Effector memory CD4-positive, alpha-beta T cell (primary cell): ENCODE results near the gene MYO1B.

Source experiments
- DNase-seq, 3 donors: peaks; one replicate each; pipeline ENCODE4 v3.0.0-alpha.2; 2020
- H3K27ac ChIP-seq: 2 replicates; pipeline ENCODE4 v1.7.0; 2013; ENCODE audit warnings: mild to moderate bottlenecking, low read length, moderate library complexity; ENCODE audit not compliant: insufficient read depth, poor library complexity, severe bottlenecking
- H3K27me3 ChIP-seq: replicated peaks from 2 replicates; pipeline ENCODE4 v1.7.0; 2013; ENCODE audit warnings: mild to moderate bottlenecking, low read length; ENCODE audit not compliant: insufficient read depth, control insufficient read depth, poor library complexity, severe bottlenecking
- H3K36me3 ChIP-seq: 2 replicates; pipeline ENCODE4 v1.7.0; 2013; ENCODE audit warnings: mild to moderate bottlenecking, low read length, moderate library complexity; ENCODE audit not compliant: control insufficient read depth, insufficient read depth
- H3K4me1 ChIP-seq: 2 replicates; pipeline ENCODE4 v1.7.0; 2013; ENCODE audit warnings: low read length, mild to moderate bottlenecking; ENCODE audit not compliant: control insufficient read depth, insufficient read depth, poor library complexity, severe bottlenecking
- H3K4me3 ChIP-seq: 2 replicates; pipeline ENCODE4 v1.7.0; 2013; ENCODE audit warnings: low read length, low read depth, mild to moderate bottlenecking; ENCODE audit not compliant: insufficient read depth, poor library complexity, severe bottlenecking
- H3K9me3 ChIP-seq: 2 replicates; pipeline ENCODE4 v1.7.0; 2013; ENCODE audit warnings: mild to moderate bottlenecking, low read length, moderate library complexity; ENCODE audit not compliant: control insufficient read depth

Gene MYO1B

GRCh38 chr2:191225126-191225525 is 20.1 kb upstream of the MYO1B start:
- Histone ChIP-seq H3K4me1 (no peaks in the 10 kb centered on the region), H3K27me3 (no peaks in the 10 kb centered on the region), H3K9me3 (no peaks in the 10 kb centered on the region), H3K36me3 (no peaks in the 10 kb centered on the region), H3K27ac (no peak overlapping the region), H3K4me3 (no peak overlapping the region)
- DNase-seq: no peak

GRCh38 chr2:191225690-191226089 is 19.5 kb upstream of the MYO1B start:
- Histone ChIP-seq H3K4me3 (no peak overlapping the region), H3K27me3 (no peaks in the 10 kb centered on the region), H3K9me3 (no peaks in the 10 kb centered on the region), H3K4me1 (no peaks in the 10 kb centered on the region), H3K27ac (no peak overlapping the region), H3K36me3 (no peaks in the 10 kb centered on the region)
- DNase-seq: no peak

DNA sequence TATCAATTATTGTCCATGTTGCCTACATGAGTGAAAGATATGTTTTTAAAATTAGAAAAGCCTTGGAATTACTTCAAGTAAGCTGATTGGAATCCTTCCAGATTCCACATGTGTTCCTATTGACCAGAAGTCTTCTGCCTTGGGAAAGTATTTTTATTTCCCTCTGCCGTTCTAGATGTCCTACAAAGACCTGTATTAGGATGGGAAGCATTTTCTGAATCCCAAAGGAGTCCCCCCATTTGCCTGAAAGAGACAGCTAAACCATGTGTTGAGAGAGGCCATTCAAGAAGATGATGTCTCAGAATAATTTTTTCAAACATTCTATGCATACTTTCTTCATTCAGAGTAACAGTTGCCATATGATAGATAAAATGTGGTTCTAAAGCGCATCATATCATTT is 19.0 kb upstream of the MYO1B start:
- Histone ChIP-seq H3K27ac (no peak overlapping the region), H3K36me3 (no peaks in the 10 kb centered on the region), H3K27me3 (no peaks in the 10 kb centered on the region), H3K4me1 (no peaks in the 10 kb centered on the region), H3K4me3 (no peak overlapping the region), H3K9me3 (no peaks in the 10 kb centered on the region)
- DNase-seq: no peak

DNA sequence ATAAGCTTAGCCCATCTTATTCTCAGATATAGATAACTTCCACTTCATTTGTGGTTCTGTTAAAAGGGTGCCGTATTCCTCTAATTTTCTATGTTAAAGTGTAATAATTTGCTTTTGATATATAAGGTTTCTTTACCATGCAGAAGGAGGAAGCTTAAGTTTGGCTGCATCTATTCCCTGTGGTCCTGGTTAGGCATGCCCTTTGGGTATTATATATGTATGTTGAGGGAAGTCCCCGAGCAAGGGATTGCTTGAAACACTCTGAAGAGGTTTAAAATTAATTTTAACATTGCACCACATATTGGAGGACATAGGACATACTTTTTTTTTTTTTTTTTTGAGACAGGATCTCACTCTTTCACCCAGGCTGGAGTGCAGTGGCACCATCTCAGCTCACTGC is 16.9 kb upstream of the MYO1B start:
- Histone ChIP-seq H3K4me3 (no peak overlapping the region), H3K9me3 (no peaks in the 10 kb centered on the region), H3K27me3 (no peaks in the 10 kb centered on the region), H3K36me3 (no peaks in the 10 kb centered on the region), H3K27ac (no peak overlapping the region), H3K4me1 (no peaks in the 10 kb centered on the region)
- no peak for DNase-seq

- no peak overlapping the region for H3K27ac ChIP-seq
- H3K36me3 ChIP-seq: no peaks in the 10 kb centered on the region
- DNase-seq: no peak
- no peaks in the 10 kb centered on the region for H3K27me3 ChIP-seq
- no peaks in the 10 kb centered on the region for H3K9me3 ChIP-seq
- H3K4me3 ChIP-seq: no peak overlapping the region
- H3K4me1 ChIP-seq: no peaks in the 10 kb centered on the region
Observed at GRCh38 chr2:191228861-191229260, 16.3 kb upstream of the MYO1B start.

- Histone ChIP-seq H3K27me3 (no peaks in the 10 kb centered on the region), H3K4me3 (no peak overlapping the region), H3K9me3 (no peaks in the 10 kb centered on the region), H3K36me3 (no peaks in the 10 kb centered on the region), H3K27ac (no peak overlapping the region), H3K4me1 (no peaks in the 10 kb centered on the region)
- DNase-seq: no peak
Observed at GRCh38 chr2:191230174-191230573, 15.0 kb upstream of the MYO1B start.

- no peaks in the 10 kb centered on the region for H3K27me3 ChIP-seq
- no peaks in the 10 kb centered on the region for H3K4me1 ChIP-seq
- no peak overlapping the region for H3K27ac ChIP-seq
- no peaks in the 10 kb centered on the region for H3K9me3 ChIP-seq
- DNase-seq: no peak
- H3K36me3 ChIP-seq: no peaks in the 10 kb centered on the region
- H3K4me3 ChIP-seq: no peak overlapping the region
Observed at GRCh38 chr2:191231995-191232394, 13.2 kb upstream of the MYO1B start.

DNA sequence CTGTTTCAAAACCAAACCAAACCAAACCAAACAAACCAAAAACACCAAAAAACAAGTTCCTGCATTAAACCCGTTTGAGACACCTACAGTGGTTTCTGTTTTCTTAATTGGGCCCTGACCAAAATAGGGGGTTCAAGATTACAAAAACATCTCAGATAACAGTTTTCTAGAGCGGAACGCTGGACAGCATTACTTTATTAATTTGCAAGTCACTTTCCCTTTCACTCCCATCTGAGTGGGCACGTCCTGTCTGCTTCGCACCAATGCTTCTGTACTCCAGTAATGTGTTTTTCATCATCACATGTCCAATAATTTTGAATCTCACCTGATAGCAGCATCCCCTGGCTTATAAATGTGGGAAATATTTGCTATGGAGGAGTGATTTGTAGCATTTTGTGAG is 11.7 kb upstream of the MYO1B start:
- Histone ChIP-seq H3K9me3 (no peaks in the 10 kb centered on the region), H3K4me1 (no peaks in the 10 kb centered on the region), H3K27ac (no peak overlapping the region), H3K36me3 (no peaks in the 10 kb centered on the region), H3K4me3 (no peak overlapping the region), H3K27me3 (no peaks in the 10 kb centered on the region)
- no peak for DNase-seq

GRCh38 chr2:191234376-191234775 is 10.8 kb upstream of the MYO1B start:
- Histone ChIP-seq H3K36me3 (no peaks in the 10 kb centered on the region), H3K4me3 (no peak overlapping the region), H3K4me1 (no peaks in the 10 kb centered on the region), H3K9me3 (no peaks in the 10 kb centered on the region), H3K27ac (no peak overlapping the region), H3K27me3 (no peaks in the 10 kb centered on the region)
- no peak for DNase-seq

- Histone ChIP-seq H3K4me3 (no peak overlapping the region), H3K36me3 (no peaks in the 10 kb centered on the region), H3K27me3 (peaks cover 6% of the 10 kb centered on the region), H3K9me3 (no peaks in the 10 kb centered on the region), H3K27ac (no peak overlapping the region), H3K4me1 (no peaks in the 10 kb centered on the region)
- no peak for DNase-seq
Observed at GRCh38 chr2:191240871-191241270, 4.3 kb upstream of the MYO1B start.

DNA sequence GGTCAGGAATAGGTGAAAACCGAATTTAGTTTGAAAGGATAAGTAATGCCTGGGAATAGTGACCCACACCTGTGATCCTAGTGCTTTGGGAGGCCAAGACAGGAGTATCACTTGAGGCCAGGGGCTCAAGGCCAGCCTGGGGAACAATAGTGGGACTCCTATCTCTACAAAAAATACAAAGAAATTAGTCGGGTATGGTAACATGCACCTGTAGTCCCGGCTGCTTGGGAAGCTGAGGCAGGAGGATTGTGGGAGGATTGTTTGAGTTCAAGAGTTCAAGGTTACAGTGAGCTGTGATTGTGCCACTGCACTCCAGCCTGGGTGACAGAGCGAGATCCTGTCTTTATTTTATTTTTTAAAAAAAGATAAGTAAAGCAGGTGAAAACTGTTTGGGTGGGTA is 3.8 kb upstream of the MYO1B start:
- no peak overlapping the region for H3K27ac ChIP-seq
- H3K27me3 ChIP-seq: peaks cover 6% of the 10 kb centered on the region
- no peaks in the 10 kb centered on the region for H3K36me3 ChIP-seq
- H3K4me1 ChIP-seq: no peaks in the 10 kb centered on the region
- H3K4me3 ChIP-seq: no peak overlapping the region
- H3K9me3 ChIP-seq: no peaks in the 10 kb centered on the region
- DNase-seq: no peak
